Right atrium auricular region (tissue), 2 donors: ENCODE results near the gene EGR2. TPM values are rescaled to one million over a fixed set of nuclear protein-coding genes. Genes with fewer than 3 reads are reported as not detected.

ENCODE experiments used
- DNase-seq: peaks from one replicate; pipeline ENCODE4 v3.0.0-alpha.2; 2019; ENCODE audit warnings: low spot score
- H3K27ac ChIP-seq, 2 donors: fragments of 200-600 bp; sonication (generic); 1 replicate in 1 of 2; 2 replicates in 1 of 2; pipeline ENCODE4 v1.5.1; 2016 to 2019
- H3K27me3 ChIP-seq, 2 donors: fragments of 200-600 bp; sonication (generic); one replicate each; pipeline versions ENCODE4 v1.5.1 to v1.6.0; 2017 to 2019
- H3K36me3 ChIP-seq: fragments of 200-600 bp; sonication (generic); one replicate; pipeline ENCODE4 v1.5.1; 2016
- H3K4me1 ChIP-seq, 2 donors: fragments of 200-600 bp; sonication (generic); one replicate each; pipeline versions ENCODE4 v1.5.1 to v1.6.0; 2017 to 2019
- H3K4me3 ChIP-seq, 2 donors: fragments of 200-600 bp; sonication (generic); 1 replicate in 1 of 2; 2 replicates in 1 of 2; pipeline ENCODE4 v1.5.1; 2017 to 2019; ENCODE audit warnings: mild to moderate bottlenecking in 1 of 2, moderate library complexity in 1 of 2
- H3K9me3 ChIP-seq, 2 donors: fragments of 200-600 bp; sonication (generic); one replicate each; pipeline ENCODE4 v1.5.1; 2019
- CTCF ChIP-seq, 2 donors: fragments of 200-600 bp; sonication (generic); IDR thresholded peaks; one replicate each; pipeline ENCODE4 v1.5.1; 2019; ENCODE audit warnings: antibody characterized with exemption in 2 of 2
- total RNA-seq, 2 donors: library from RNA; depleted of rRNA; stranded (reverse); fragments of >200 nt; gene quantifications; one replicate each; pipeline ENCODE4 v1.1.0, GENCODE V29; 2016

Gene EGR2
- total RNA-seq, 2 donors from 2014 or later: 2.1 to 5.9 TPM

- Histone ChIP-seq H3K4me3 (no peak overlapping the region), H3K4me1 (no peaks in the 10 kb centered on the region), H3K9me3 (no peaks in the 10 kb centered on the region), H3K36me3 (no peaks in the 10 kb centered on the region), H3K27me3 (no peaks in the 10 kb centered on the region), H3K27ac (no peak overlapping the region)
- no peak for DNase-seq
- TF ChIP-seq CTCF (IDR thresholded peaks at IDR 0.05): no peak
These were observed 13.5 kb upstream of the EGR2 start for GRCh38 chr10:62829622-62830021.

GRCh38 chr10:62826273-62826672, 10.1 kb upstream of the EGR2 start:
- Histone ChIP-seq H3K27me3 (no peaks in the 10 kb centered on the region), H3K36me3 (no peaks in the 10 kb centered on the region), H3K4me1 (no peaks in the 10 kb centered on the region), H3K9me3 (no peaks in the 10 kb centered on the region), H3K27ac (no peak overlapping the region), H3K4me3 (no peak overlapping the region)
- no peak for DNase-seq
- TF ChIP-seq CTCF (IDR thresholded peaks at IDR 0.05): no peak

- Histone ChIP-seq H3K4me3 (no peak overlapping the region), H3K36me3 (no peaks in the 10 kb centered on the region), H3K27me3 (no peaks in the 10 kb centered on the region), H3K4me1 (peaks cover 0 to 35% of the 10 kb centered on the region in 2 donors), H3K27ac (no peak overlapping the region), H3K9me3 (no peaks in the 10 kb centered on the region)
- no peak for DNase-seq
- TF ChIP-seq CTCF (IDR thresholded peaks at IDR 0.05): no peak
These were observed 4.4 kb upstream of the EGR2 start for GRCh38 chr10:62820586-62820985.

- no peaks in the 10 kb centered on the region for H3K36me3 ChIP-seq
- H3K27ac ChIP-seq: no peak overlapping the region
- no peaks in the 10 kb centered on the region for H3K9me3 ChIP-seq
- no peak for DNase-seq
- peaks cover 0 to 48% of the 10 kb centered on the region in 2 donors for H3K4me1 ChIP-seq
- no peak for TF ChIP-seq CTCF (IDR thresholded peaks at IDR 0.05)
- H3K27me3 ChIP-seq: no peaks in the 10 kb centered on the region
- H3K4me3 ChIP-seq: peak overlapping the region in 1 of 2 donors; percentile 67
These were observed 3.2 kb upstream of the EGR2 start for GRCh38 chr10:62819141-62819920.

GRCh38 chr10:62818426-62819011, 2.4 kb upstream of the EGR2 start:
- TF ChIP-seq CTCF (IDR thresholded peaks at IDR 0.05): peak; percentile 14 to 20
- no peaks in the 10 kb centered on the region for H3K36me3 ChIP-seq
- peak overlapping the region in 1 of 2 donors; percentile 87 for H3K27ac ChIP-seq
- no peak for DNase-seq
- H3K4me1 ChIP-seq: peaks cover 0 to 49% of the 10 kb centered on the region in 2 donors
- H3K4me3 ChIP-seq: peak overlapping the region in 1 of 2 donors; percentile 67
- H3K9me3 ChIP-seq: no peaks in the 10 kb centered on the region
- no peaks in the 10 kb centered on the region for H3K27me3 ChIP-seq
